NCI-H187 treated with DMSO at 0.1 percent for 48 hours (cell line): ENCODE measurements around the gene AGPAT1.
"Not testable (repeated sequence)": the region's sequence is repeated elsewhere in the genome, so short reads cannot be mapped to it uniquely, and the experiment has no call there.

Experiments
- DNase-seq: peaks from one replicate; lab custom pipeline; 2025; lab: John Stamatoyannopoulos, UW

Gene AGPAT1

DNA sequence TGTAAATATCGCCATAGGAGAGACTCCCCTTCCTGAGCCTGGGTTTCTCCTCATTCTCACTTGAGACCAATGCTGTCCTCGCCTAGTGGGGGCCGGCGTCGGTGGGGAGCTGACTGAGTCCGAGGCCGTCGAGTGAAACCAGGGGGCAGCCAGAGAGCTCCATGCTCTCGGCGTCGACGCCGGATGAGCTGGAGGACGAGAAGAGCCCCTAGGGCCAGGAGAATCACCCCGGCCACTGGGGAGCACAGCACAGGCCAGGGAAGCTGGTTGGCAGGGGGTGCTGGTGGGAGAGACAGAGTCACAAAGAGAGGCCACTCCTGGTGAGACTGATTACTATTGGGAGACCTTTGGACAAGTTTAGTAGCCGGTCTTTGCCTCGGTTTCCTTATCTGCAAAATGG is 23.0 kb upstream of the AGPAT1 start:
- no peak for DNase-seq

DNA sequence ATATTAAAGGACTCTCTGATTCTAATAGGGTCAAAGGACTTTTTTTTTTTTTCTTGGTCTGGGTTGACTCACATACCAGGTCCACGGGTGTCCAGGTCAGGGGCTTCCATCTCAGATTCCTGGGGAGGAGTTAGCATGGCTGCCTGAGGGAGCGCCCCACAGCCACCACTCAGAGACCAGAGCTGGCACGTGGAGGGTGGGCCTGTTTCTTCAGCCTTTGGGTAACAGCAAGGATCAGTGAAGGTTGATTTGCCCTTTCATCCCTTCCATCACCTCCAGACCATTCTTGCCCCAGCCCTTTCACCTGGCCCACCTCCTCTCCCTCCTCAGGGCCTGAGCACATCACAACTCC is 22.4 kb upstream of the AGPAT1 start:
- DNase-seq, result no peak

DNA sequence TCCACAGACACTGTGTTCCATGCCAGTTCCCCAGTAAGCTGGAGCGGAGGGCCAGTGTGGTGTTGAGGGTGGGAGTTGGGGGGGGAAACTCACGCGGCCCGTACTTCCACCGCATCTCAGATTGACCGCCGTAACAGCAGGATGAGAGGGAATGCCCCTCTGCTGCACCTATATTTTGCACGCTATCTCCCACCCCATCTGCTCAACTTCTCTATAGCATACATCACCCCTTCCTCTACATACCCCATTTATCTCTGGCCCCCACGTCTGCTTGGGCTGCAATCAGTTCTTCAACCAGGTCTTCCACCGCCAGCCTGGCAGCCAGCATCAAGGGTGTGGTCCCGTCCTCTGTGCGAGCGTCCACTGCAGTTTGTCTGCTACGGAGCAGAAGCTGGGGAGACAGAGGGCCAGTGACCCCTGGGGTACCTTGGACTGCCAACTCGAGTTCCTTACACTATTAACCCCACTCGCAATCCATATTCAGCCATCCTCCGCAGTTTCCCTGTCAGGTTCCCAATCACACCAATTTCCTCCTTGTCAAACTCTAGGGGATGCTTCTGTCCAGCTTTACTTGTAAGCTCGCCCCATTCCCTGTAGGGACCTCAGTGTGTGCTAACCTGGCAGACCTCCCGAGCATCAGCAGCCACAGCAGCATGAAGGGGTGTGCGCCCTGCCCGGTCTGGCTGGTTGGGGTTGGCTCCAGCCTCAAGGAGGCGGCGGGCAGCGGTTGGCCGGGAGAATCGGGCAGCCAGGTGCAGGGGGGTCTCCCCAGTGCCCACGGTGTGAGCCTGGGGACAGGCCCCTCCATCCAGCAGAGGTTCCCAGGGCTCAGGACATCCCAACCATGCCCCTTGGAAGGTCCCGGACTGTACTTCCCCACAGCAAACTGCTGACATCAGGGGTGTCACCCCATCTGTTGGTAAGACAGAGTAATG is 21.1 kb upstream of the AGPAT1 start:
- DNase-seq, result no peak

DNA sequence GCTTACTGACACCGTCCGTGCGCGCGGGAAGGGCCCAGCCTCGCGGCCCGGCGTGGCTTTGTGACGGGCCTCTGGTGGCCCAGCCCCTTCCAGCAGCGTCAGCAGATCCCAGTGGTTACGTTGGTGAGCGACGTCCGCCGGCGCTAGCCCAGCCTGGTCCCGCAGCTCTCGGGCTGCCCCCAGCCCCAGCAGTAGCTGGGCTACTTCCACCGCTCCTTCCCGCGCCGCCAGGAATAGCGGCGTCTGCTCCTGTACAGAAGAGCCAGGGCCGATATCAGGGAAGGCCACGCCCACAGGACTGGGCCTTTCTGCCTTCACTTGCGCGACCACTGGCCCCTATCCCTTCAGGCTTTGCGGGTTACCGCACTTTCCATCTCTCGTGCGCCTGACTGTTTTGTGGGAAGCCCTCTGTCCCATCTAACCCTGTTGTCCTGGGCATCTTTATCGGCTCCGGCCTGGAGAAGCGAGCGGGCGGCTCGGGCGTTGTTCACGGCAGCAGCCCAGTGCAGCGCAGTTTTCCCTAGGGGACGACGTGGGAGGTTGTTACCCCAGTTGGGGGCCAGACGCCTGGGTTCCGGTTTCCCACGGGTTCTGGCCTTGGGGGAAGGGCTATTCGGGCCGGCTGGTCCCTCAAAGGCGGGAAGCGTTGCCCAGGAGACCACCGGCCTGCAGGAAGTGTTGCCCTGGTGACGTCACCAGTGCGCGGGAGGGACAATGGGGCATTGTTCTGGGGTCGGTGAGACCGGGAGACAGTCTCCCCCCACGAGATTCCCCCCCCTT is 20.2 kb upstream of the AGPAT1 start:
- DNase-seq, result no peak

DNA sequence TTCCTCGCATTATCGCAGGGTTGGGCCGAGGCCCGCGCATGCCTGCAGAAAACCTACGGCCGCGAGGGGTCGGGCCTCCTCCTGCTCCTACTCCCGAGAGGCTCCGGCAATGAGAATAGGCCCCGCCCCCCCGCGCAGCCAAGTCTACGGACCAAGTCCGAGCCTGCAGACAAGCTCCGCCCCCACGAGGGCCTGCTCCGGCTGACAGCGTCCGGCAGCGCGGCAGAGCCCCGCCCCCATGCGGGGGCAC is 19.7 kb upstream of the AGPAT1 start:
- peak; percentile 88 for DNase-seq

DNA sequence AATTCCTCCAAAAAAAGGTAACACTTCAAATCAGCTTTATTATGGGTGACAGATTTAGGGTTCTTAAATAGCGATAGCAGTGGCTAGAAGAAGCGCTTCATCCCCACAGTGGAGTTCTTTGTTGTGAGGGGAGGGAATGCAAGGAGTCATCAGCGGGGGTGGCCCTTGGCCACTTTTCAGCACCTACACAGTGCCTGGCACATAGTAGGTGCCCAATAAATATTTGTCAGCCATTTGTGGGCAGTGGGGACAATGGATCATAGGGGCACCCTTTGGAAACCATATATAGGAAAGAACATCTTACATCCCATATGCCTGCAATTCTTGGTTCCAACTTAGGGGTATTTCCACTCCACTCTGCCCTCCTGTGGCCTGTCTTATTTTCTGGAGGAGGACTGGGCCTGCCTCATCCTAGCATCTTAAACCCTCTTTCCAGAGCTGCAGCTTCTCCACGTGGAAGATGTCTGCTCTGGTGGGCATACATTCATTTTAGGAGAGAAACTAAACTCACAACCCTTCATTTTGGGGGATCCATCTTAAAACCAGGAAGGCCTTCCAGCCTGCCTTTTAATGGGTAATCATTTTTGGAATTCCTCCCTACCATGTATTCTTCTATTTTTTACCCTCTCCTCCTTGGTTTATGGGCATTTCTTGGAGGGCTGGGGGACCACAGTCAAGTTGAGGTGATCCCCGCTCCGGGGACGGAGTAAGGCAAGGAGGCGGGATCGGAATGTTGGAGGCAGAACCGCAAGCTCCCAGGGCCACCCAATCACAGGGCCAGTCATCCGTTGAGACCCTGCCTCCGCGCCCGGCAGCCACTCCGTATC is 19.2 kb upstream of the AGPAT1 start:
- no peak for DNase-seq

DNA sequence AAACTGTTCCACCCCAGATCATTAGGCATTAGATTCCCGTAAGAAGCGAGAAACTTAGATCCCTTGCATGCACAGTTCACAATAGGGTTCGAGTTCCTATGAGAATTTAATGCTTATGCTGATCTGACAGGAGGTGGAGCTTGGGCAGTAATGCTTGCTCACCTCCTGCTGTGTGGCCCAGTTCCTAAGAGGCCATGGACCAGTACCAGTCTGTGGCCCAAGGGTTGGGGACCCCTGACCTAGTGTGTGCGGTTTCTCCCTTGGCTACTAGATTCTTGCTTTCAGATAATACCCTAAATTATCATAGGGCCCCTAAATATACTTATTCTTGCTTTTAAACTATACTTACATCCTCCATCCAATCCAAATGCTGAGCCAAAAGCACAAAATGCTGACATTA is 18.5 kb upstream of the AGPAT1 start:
- no peak for DNase-seq

DNA sequence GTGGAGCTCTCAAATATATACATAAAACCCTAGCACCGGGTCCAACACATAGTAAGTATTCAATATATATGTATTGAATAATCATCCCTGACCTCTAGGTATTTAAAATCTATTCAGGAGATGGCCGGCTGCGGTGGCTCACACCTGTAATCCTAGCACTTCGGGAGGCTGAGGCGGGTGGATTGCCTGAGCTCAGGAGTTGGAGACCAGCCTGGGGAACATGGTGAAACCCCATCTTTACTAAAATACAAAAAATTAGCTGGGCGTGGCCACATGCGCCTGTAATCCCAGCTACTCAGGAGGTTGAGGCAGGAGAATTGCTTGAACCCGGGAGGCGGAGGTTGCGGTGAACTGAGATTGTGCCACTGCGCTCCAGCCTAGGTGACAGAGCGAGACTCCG is 17.2 kb upstream of the AGPAT1 start:
- DNase-seq, result not testable (repeated sequence)

DNA sequence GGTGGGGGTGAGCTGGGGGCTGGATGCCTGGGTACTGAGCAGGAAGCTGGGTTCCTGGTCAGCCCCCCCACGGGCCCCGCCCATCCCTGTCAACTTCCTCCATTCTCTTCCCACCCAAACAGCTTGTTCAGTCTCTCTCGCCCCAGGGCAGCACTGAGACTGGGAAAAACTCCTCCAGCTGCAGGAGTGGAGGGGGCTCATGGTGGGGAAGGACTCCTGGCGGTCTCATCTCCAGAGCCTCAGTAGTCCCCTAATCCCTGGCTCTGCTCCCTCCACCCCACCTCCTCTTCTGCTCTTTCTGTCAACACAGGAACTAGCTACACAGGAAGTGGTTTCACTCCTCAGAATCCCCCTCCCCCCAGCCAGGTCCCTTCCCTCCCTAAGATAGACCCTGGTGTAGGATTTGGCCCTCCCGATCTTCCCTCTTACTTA is 16.7 kb upstream of the AGPAT1 start, which contains the start of gene GPSM3:
Gene GPSM3 (minus strand): TSS at position 36 of the 432 bp plus-strand sequence. CDS start 130 bp downstream, outside the sequence.
- no peak for DNase-seq

DNA sequence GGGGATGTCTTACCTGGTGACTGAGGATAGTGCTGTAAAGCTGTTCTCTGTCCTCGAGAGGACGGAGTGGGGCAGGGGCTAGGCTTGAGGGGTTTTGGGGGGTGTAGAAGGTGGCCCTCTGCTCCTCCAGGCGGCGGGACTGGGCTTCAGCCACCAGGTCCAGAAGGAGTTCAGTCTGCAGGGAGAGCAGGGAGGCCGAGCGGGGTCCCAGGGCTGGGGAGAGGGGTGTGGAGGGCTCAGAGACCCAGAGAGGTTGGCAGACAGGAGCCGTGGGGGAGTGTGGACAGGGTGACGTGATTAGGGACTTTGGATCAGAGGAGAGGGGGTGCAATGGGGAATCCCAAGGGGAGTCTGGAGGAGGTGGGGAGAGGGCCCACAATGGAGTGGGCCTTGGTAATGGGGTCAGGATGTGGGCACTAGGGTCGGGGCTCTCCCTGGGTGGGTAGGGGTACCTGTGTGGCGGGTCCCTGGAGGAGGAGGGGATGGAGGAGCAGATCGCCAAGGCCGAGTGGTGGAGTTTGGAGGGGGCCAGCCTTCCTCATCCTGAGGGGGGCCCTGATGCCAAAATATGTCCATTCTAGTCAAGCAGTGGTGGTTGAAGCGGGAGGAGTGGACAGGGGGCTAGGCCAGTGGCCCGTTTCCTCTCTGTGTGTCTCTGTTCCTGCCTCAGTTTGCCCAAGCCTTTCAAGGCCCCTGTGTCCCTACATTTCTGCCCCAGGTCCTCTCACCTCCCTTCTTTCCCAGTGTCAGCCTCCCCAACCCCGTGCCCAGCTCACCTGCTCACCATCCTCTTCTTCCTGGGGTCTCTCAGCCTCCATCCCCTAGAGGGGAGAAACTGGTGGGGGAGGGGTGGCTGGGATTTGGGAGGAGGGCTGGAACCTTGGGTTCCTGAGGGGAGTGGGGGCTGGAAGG is 16.1 kb upstream of the AGPAT1 start:
- DNase-seq, result no peak

DNA sequence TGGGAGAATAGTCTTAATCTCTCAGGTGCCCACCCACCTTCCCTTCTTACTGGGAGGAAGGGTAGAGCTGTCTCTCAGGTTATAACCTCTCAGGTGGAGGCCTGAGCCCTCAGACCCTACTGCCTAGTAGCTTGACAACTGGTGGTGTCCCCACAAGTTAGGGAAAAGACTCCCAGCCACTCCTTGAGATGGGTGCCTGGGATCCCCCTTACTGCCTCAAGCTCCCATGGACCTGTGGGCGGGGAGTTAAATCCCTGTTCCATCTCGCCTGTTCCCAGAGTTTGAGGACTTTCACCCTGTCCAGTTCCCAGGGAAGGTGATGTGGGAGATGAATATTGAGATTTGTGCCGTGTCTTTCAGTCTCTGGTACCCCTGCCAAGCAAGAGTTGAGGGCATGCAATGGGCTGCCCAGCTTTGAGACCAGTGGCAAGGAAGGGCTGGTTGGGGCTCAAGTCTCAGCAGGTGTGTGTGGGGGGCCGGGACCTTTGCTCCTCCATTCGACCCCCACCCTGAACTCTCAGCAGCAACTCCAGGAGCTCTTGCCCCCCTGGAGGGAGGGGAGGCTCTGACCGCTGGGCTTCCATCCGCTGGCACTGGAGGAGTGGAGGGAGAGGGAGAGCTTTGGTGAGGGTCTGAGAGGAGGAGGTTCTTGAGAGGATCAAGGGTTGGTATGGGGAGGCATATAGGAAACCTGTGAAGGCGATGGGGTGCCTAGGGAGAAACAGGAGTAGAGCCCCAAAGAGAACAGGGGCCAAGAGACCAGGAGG is 15.2 kb upstream of the AGPAT1 start:
- DNase-seq, result no peak

DNA sequence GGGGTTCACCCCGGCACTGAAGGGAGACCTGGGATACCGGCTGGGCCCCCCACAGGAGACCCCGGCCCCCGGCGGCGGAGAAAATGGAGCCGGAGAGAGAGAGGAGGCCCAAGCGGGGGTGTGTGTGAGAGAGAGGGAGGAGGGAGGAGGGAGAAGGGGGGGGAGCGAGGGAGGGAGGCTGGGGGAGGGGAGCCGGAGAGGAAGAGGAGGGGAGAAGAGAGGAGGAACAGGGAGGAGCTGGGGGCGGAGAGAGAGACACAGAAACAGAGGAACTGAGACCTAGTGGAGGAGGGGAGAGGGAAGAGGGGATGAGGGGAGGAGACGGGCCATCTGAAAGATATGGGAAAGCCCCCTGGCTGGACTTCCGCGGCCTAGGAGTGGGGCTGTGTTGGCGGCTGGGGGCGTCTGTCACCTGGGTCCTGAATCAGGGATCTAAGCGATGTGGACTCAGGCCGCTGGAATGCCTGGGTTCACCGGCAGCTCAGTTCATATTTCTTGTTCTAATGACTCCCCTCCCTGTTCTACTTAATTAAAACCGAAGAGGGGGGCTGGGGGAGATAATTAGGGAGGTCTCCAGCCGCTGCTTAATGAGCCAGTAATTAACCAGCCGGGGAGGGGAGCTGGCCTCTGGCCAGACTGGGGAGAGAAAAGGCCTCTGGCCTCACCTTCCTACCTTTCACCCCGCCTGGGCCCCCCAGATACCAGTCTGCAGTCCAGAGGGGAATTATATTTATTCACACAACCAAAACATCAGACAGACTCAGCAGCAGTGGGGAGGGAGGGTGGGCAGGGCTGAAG is 14.4 kb upstream of the AGPAT1 start, which contains the start of gene PBX2:
Gene PBX2 (minus strand): TSS at position 149 of the 798 bp plus-strand sequence. CDS start 287 bp downstream, outside the sequence.
- DNase-seq, result peak; percentile 33

DNA sequence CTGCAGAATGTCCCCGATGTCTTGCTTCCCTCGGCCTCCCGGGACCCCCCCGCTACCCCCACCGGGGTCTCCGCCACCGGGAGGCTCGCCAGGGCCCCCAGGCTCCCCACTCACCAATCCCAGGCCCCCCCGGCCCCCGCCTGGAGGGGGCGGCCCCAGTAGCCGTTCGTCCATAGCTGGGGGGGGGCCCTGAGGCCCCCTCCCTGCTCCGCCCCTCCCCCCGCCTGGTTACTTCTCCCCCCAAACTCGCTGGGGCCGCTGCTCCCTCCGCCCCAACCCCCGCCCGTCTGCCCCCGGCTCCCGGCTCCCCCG is 13.8 kb upstream of the AGPAT1 start:
- DNase-seq, result no peak

DNA sequence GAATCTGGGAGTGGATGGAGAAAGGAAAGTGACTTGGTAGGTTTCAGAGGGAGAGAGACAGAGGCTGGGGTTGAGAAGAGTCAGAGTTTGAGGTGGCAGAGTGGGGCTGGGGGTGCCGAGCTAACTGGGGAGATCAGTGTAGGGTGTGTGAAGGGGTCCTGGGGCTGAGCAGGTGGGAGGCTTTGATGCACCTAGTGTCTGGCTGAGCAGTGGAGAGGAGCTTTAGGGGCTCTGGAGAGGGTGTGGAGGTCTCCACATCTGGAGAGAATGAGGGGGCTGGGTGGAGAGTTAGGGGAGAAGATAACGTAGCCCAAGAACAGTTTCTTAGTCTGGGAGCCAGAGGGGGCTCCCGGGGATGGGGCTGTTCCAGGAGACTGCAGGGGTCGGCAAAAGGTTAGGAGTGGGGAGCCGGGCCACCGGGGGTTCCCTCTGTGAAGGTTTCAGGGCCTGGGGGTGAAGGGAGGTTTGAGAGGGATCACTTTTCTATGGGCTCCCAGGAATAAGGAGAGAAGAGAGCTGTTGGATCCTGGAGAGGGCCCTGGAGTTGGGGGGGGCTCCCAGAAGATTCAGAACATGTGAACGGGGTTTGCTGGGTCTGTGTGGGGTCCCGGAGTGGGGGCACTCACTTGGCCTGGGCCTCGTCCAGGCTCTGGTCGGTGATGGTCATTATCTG is 13.3 kb upstream of the AGPAT1 start:
- DNase-seq, result no peak

DNA sequence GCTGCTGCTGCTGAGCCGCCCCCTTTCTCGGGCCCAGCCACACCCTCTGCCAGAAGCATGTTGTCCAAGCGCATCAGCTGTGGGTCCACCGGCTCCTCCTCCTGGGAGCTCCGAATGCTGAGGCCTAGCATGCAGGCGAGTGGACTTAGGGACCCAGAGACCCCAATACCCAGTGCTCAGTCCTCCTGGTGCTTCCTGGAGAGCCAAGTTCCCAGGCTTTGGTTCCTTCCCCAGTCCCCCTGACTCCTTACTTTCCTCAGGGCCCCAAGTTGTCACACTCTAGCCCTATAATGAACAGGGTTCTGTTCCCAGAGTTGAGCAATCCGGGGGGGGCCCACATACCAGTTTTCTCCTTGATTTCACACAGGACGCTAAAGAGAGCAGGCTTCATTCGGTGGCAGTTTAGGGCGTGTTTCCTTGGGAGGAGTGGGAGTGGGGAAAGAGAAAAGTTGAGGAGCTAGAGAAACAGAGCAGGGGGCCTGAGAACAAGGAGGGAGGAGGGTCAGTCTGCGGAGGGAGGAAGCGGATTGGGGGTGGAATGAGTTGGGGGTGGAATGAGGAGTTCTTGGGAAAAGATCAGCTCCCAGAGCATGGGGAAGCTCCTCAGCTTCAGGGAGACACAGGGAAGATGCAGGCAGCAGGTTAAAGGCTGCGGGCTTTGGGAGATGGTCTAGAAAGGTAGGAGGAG is 12.6 kb upstream of the AGPAT1 start:
- no peak for DNase-seq

DNA sequence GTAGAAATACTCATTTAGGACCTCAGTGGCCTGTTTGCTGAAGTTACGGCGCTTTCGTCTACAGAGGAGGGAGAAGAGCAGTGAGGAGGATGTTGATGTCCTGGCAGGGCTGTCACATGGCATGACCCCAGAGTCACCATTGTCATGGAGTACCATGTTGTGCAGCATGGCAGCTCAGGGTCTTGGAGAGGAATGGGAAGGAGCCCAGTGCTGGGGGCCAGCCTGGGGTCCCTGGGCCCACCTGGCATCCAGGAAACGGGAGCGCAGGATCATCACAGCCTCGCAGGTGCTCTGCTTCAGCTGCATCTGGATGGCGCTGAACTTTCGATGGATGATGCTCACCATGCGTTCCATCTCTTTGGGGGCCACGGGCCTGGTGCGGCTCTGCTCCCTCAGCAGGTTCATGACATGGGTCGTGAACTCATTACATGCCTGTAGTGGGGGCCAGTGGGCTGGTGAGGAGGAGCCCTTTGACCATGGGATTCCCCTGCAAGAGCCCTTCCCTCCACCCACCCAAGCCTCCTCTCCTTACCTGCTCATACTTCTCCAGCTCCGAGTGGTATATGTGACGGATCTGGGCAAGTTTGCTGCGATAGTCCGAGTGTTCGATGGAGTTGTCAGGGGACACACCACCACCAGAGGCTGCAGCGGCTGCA is 12.0 kb upstream of the AGPAT1 start:
- not testable (repeated sequence) for DNase-seq

DNA sequence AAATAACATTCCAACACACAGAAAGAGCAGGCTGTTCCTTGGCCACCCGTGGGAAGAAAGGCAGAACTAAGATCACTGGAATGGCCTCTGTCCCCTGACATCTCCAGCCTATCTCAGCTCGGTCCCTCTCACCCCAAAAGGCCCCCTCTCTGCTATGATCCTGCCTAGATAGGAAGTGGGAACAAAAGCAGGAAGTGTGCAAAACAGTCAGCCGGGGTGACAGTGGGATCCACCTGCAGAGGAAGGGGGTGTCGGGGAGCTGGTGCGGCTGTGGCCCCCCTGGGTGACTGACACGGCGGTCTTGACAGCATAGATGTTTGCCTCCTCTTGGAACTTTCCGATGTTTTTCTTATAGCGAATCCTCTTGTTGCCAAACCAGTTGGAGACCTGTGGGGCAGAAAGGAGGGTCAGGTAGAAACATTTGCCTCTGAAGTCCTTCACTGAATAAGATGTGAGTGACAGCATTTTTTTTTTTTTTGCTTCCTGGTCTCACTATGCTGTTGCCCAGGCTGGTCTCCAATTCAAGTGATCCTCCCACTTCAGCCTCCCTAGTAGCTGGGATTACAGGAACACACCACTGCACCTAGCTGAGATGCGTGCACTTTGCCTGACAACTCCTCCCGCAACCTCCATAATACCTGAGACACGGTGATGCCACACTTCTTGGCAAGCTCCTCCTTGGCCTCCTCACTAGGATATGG is 11.3 kb upstream of the AGPAT1 start:
- DNase-seq, result no peak
